Measurements from ENCODE around the gene GALNT2. TPM values are rescaled to one million over a fixed set of nuclear protein-coding genes. Genes with fewer than 3 reads are reported as not detected.
A peak's percentile ranks its signal among the peaks of the same experiment; 100 is the strongest.

The GALNT2 gene
- total and polyA plus RNA-seq, 2 of the 13 experiments (the other 11 are each of a cell fraction or from before 2014, with no cell fraction given), result 39.3 to 39.6 TPM

DNA sequence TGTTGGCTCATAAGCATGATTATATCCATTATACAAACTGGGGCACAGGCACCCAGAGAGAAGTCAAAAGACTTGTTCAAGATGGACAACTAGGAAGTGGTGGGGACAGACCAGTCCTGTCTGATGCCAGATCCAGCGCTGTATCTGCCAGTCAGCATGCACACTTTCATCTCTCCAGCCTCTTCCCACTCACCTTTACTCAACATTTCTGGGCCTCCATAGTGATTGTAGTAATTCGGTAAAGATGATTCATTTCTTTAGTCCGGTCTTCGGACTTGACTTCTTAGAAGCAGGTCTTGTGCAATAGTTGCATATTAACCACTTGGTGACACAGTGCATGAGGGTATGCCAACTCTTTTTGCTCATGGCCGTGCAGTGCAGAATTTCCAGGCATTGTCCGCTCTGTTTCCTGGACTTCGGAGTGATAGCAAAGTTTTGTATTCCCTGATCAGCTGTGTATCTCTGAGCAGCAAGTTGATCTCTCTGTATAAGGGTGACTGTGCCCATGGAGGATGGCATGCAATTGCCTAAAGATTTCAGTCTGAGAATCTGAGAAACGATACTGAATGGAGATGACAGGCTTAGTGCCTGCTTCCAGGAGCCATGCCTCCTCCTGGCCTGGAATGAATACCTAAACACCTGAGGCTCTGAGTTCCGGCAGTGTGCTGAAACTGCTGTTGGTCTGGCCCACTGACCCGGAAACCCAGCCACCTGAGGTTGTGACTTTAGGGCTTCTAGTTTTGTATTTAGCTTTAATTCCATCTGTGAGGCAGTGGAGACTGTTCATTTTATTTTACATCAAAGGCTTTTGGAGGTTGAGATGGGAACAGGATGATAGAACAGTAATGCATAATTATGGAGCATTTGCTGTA is 39.0 kb downstream of the GALNT2 start (continued):
- TF ChIP-seq HOXA5 (CRISPR knock-in tag; IDR thresholded peaks at IDR 0.05) (peak; percentile 49; the same call in 1 of the 2 replicates), U2AF1 (optimal IDR thresholded peaks at IDR 0.05; ENCODE audit: low read depth, low read length) (no peak), PAXIP1 (CRISPR knock-in tag; conservative IDR thresholded peaks at IDR 0.05) (peak; percentile 92), SAFB2 (CRISPR knock-in tag; IDR thresholded peaks at IDR 0.05; ENCODE audit: borderline replicate concordance, low read depth) (no peak), ZNF839 (CRISPR knock-in tag; IDR thresholded peaks at IDR 0.05; ENCODE audit: borderline replicate concordance) (no peak), ZNF672 (CRISPR knock-in tag; IDR thresholded peaks at IDR 0.05) (no peak), MIXL1 (CRISPR knock-in tag; IDR thresholded peaks at IDR 0.05) (peak; percentile 61; the same call in 1 of the 2 replicates), GRHL1 (CRISPR knock-in tag; conservative IDR thresholded peaks at IDR 0.05) (no peak), ADNP (CRISPR knock-in tag; IDR thresholded peaks at IDR 0.05) (no peak), ZMYM3 (CRISPR knock-in tag; IDR thresholded peaks at IDR 0.05) (no peak), CHD2 (IDR thresholded peaks at IDR 0.05; ENCODE audit: low read depth, low read length) (no peak), ZMAT5 (CRISPR knock-in tag; IDR thresholded peaks at IDR 0.05; ENCODE audit: borderline replicate concordance, low read depth) (no peak), CHD4 (IDR thresholded peaks at IDR 0.05; ENCODE audit: borderline replicate concordance, low read length) (peak; percentile 47; the same call in 1 of the 2 replicates), E2F5 (CRISPR knock-in tag; conservative IDR thresholded peaks at IDR 0.05) (no peak), RFXANK (CRISPR knock-in tag; IDR thresholded peaks at IDR 0.05) (no peak), ZNF24 (IDR thresholded peaks at IDR 0.05) (0 out of 2 replicates have a peak, but pooled peaks have one; percentile 22)
- TF ChIP-seq, protein P1, sequence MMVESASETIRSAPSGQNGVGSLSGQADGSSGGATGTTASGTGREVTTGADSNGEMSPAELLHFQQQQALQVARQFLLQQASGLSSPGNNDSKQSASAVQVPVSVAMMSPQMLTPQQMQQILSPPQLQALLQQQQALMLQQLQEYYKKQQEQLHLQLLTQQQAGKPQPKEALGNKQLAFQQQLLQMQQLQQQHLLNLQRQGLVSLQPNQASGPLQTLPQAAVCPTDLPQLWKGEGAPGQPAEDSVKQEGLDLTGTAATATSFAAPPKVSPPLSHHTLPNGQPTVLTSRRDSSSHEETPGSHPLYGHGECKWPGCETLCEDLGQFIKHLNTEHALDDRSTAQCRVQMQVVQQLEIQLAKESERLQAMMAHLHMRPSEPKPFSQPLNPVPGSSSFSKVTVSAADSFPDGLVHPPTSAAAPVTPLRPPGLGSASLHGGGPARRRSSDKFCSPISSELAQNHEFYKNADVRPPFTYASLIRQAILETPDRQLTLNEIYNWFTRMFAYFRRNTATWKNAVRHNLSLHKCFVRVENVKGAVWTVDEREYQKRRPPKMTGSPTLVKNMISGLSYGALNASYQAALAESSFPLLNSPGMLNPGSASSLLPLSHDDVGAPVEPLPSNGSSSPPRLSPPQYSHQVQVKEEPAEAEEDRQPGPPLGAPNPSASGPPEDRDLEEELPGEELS (CRISPR knock-in tag; IDR thresholded peaks at IDR 0.05), result peak; percentile 75
- TF ChIP-seq, protein P2, sequence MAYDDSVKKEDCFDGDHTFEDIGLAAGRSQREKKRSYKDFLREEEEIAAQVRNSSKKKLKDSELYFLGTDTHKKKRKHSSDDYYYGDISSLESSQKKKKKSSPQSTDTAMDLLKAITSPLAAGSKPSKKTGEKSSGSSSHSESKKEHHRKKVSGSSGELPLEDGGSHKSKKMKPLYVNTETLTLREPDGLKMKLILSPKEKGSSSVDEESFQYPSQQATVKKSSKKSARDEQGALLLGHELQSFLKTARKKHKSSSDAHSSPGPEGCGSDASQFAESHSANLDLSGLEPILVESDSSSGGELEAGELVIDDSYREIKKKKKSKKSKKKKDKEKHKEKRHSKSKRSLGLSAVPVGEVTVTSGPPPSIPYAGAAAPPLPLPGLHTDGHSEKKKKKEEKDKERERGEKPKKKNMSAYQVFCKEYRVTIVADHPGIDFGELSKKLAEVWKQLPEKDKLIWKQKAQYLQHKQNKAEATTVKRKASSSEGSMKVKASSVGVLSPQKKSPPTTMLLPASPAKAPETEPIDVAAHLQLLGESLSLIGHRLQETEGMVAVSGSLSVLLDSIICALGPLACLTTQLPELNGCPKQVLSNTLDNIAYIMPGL (CRISPR knock-in tag; IDR thresholded peaks at IDR 0.05; ENCODE audit: borderline replicate concordance in 1 of 2, low read depth in 1 of 2), result peak in 1 of 2 experiments; percentile 48; a peak in 1 of 4 replicates

Data from HepG2 (cell line).